Left renal pelvis (tissue), 4 donors: Measurements from ENCODE around the gene ALAS2. TPM values are rescaled to one million over a fixed set of nuclear protein-coding genes. Genes with fewer than 3 reads are reported as not detected.
"Not testable (repeated sequence)": the region's sequence is repeated elsewhere in the genome, so short reads cannot be mapped to it uniquely, and the experiment has no call there.

Experiments
- DNase-seq, 4 donors: peaks; one replicate each; pipeline ENCODE4 v3.0.0-alpha.2; 2013; ENCODE audit warnings: low read depth in 4 of 4, low spot score in 3 of 4
- polyA plus RNA-seq, 4 donors: library from polyadenylated mRNA; unstranded; fragments of 120-200 nt; gene quantifications; one replicate each; pipeline ENCODE4 v1.2.1, GENCODE V29; 2013; ENCODE audit not compliant: insufficient read length in 4 of 4

Gene ALAS2
- polyA plus RNA-seq, 4 donors: 11.7 to 234 (median 13.0) TPM

- DNase-seq: no peak
These were observed 23.1 kb downstream of the ALAS2 start for GRCh38 chrX:55007656-55008055.

DNA sequence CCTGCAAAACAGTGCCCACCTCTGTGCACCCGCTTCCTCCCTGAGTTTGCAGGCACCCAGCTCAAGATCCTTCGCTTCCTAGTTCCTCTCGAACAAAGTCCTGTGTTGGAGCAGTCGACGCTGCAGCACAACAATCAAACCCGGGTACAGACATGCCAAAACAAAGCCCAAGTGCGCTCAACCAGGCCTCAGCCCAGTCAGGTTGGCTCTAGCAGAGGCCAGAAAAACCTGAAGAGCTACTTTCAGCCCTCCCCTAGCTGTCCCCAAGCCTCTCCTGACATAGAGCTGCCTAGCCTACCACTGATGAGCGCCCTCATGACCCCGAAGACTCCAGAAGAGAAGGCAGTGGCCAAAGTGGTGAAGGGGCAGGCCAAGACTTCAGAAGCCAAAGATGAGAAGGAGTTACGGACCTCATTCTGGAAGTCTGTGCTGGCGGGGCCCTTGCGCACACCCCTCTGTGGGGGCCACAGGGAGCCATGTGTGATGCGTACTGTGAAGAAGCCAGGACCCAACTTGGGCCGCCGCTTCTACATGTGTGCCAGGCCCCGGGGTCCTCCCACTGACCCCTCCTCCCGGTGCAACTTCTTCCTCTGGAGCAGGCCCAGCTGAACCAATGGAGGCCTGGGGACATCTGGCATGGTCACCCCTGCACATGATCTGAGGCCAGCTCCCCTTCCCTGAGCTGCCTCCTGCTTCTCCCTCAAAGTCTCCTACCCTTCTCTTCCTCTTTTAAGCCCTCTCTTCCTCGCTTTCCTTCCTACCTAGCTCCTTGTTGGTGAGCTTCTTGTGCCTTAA is 23.8 kb downstream of the ALAS2 start:
- DNase-seq: no peak

- no peak for DNase-seq
These were observed 25.5 kb downstream of the ALAS2 start for GRCh38 chrX:55005256-55005655.

GRCh38 chrX:55004231-55004630 is 26.5 kb downstream of the ALAS2 start:
- no peak for DNase-seq

GRCh38 chrX:54999717-55000598 is 30.8 kb downstream of the ALAS2 start, which contains the start of gene APEX2:
TSS of gene APEX2 (plus strand) at chrX:55000363. CDS start at chrX:55000423, 60 bp downstream.
- DNase-seq: peak; percentile 68 to 80 (median 76)

- no peak for DNase-seq
These were observed 35.2 kb downstream of the ALAS2 start for GRCh38 chrX:54995621-54996020.

DNA sequence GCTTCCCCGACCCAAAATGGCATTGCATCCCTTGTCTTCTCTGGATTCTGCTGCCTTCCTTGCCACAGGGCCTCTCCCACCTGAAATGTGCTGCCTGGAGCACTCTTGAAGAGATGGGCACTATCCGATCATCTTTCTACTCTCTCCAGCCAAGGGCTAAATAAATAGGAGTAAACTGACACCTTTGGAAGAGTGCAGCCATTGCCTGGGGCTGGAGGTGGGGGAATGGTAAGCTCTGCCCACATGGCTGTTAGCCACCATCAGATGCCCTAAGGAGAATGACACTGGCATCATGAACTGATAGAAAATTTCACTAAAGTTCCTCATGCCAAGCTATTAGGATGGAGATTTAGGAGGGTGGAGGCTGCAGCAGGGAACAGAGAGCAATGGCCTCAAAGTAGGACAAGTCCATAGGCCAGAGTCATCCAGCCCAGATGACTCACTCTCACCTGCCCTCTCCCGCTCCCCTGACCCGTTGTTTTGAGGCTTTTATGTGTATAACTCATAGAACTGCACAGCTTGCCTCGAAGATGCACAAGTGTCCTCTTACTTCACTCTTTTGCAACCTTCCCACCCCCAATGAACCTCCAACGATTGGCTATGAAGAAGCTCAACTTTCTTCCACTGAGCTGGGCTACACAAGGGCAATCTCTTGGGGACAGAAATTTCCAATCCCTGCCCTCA is 36.0 kb downstream of the ALAS2 start:
- no peak for DNase-seq

- no peak for DNase-seq
These were observed 36.7 kb downstream of the ALAS2 start, which contains the start of gene PFKFB1 for GRCh38 chrX:54994099-54994498. TSS of gene PFKFB1 (minus strand) at chrX:54994188. CDS start at chrX:54994007, 181 bp downstream.

DNA sequence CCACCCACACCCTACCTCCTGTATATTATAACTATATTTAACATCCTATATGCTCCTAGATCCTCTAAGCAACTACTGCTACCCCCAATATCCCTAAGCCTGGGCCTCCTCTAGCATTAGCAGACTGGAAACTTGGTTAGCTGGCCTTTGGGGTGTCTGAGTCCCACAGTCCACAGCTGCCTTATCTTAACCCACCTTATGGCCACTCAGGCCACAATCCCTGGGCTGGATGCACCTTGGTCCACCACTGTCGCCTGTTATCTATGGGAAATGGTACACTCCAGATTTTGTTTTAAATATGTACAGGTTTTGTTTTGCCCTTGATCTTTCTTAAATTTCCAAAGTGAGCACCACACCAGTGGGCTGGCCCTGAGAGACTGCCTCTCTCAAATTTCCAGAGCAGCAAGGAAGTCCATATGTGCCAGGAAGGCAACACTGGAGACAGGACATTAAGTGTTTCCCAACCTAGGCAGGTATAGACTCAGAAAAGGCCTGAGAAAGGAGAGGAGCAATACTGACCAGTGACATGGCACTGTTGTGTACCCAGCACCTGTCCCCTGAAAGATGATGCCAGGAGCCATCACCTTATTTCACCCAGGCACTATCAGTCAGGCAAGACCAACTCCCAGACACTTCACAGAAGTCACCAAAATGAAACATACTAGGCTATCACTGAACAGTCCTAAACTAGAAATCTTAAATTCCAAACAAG is 37.7 kb downstream of the ALAS2 start:
- no peak for DNase-seq

DNA sequence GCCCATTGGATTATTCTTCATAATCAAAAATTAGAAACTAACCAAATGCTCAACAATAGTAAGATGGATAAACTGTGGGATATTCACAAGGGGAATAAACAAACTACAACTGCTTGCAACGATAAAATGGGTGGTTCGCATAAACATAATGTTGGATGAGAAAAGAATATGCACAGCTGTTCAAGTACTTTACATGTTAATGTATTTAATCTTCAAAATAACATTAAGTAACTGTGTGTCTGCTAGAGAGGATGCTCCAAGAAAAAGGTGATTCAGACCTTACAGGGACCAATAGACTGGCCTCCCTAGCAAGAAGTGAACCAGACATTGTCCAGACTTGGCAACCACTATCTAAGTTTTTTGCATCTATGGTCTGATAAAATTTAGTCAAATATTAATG is 39.1 kb downstream of the ALAS2 start:
- DNase-seq: no peak

DNA sequence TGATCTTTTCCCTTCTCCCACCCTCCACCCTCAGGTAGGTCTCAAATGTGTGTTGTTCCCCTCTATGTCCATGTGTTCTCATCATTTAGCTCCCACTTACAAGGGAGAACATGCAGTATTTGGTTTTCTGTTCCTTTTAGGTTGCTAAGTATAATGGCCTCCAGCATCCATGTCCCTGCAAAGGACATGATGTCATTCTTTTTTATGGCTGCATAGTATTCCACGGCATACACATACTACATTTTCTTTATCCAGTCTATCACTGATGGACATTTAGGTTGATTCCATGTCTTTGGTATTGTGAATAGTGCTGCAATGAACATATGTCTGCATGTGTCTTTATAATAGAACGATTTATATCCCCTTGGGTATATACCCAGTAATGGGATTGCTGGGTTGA is 47.5 kb downstream of the ALAS2 start:
- not testable (repeated sequence) for DNase-seq

- no peak for DNase-seq
These were observed 50.4 kb downstream of the ALAS2 start for GRCh38 chrX:54980334-54980733.

GRCh38 chrX:54979432-54979831 is 51.3 kb downstream of the ALAS2 start:
- DNase-seq: no peak

- DNase-seq: no peak
These were observed 52.3 kb downstream of the ALAS2 start for GRCh38 chrX:54978448-54978847.

DNA sequence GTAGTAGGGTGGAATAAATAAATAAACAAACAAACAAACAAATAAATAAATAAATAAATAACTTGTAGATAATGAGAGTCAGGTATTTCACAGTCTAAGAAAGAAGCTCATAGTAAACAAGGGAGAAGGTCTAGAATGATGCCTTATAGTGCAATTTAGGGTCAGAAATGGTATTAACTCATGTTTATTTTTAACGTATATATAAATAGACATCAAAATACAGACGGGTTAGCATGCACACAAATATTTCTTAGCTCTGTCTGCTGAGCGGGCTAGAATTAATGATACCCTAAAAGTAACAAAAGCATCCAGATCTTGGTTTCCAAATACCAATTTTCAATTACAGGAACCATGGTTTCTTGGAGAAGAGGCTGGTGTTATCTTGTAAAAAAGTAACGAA is 53.4 kb downstream of the ALAS2 start:
- no peak for DNase-seq

GRCh38 chrX:54964766-54965497 is 65.8 kb downstream of the ALAS2 start:
- DNase-seq: no peak

GRCh38 chrX:54961750-54962149 is 69.0 kb downstream of the ALAS2 start:
- DNase-seq: no peak
